HepG2 (cell line): ENCODE data around the gene CUL2. TPM values are rescaled to one million over a fixed set of nuclear protein-coding genes. Genes with fewer than 3 reads are reported as not detected.

ENCODE experiments used
- ATAC-seq: fragments of 200-7000 bp; cut with Tn5 transposase; 3 replicates; pipeline ENCODE4 v1.9.1; 2020; ENCODE audit warnings: mild to moderate bottlenecking, moderate library complexity
- BruUV-seq: library from RNA; stranded (reverse); fragments of 400-500 nt; replicated peaks from 2 replicates; lab custom pipeline; 2021; lab: Mats Ljungman, UMichigan
- CTCF ChIA-PET: fragments of 300-600 bp; formaldehyde crosslinking; extraction: SDS; loops from one replicate; lab custom pipeline; 2021; ENCODE audit warnings: low total read pairs, inconsistent platforms, low intra/inter-chr PET ratio; lab: Yijun Ruan, JAX
- POLR2A ChIA-PET: fragments of 350-600 bp; sonication (Branson Sonifier 250); formaldehyde crosslinking; loops from one replicate; lab custom pipeline; 2020; ENCODE audit warnings: antibody characterized with exemption, inconsistent platforms; lab: Yijun Ruan, JAX
- DNase-seq: peaks from one replicate; pipeline ENCODE4 v3.0.0-alpha.2; 2015; ENCODE audit warnings: low spot score
- FAIRE-seq: peaks from 3 replicates; lab custom pipeline; 2011; peaks lifted over from hg19 to GRCh38; lab: Jason Lieb, UNC
- H2AFZ ChIP-seq: one replicate; pipeline ENCODE4 v1.6.1; 2011; ENCODE audit warnings: low read length, inconsistent platforms
- H3K27ac ChIP-seq: fragments of 300-600 bp; 3 replicates; pipeline ENCODE4 v1.8.0; 2011; ENCODE audit warnings: mixed run types, mild to moderate bottlenecking, mixed read lengths, low read length, inconsistent platforms; ENCODE audit not compliant: insufficient read depth; ENCODE audit errors: extremely low read length
- H3K27me3 ChIP-seq, 2 experiments: fragments of 200-600 bp in 1 of 2; 2 replicates in 1 of 2; 3 replicates in 1 of 2; pipeline versions ENCODE4 v1.6.0 to v1.8.0; 2011; ENCODE audit warnings: low read length in 2 of 2, mild to moderate bottlenecking in 2 of 2, moderate library complexity in 2 of 2, inconsistent platforms in 1 of 2; ENCODE audit not compliant: insufficient read depth in 2 of 2, control insufficient read depth in 1 of 2
- H3K36me3 ChIP-seq, 2 experiments: fragments of 200-600 bp in 1 of 2; replicated peaks in 1 of 2; 2 replicates in 1 of 2; 3 replicates in 1 of 2; pipeline versions ENCODE4 v1.5.1 to v1.8.0; 2011; ENCODE audit warnings: low read length in 2 of 2, inconsistent platforms in 1 of 2; ENCODE audit not compliant: insufficient read depth in 2 of 2, control insufficient read depth in 1 of 2
- H3K4me1 ChIP-seq: 2 replicates; pipeline ENCODE4 v1.5.1; 2012; ENCODE audit warnings: low read length, inconsistent platforms; ENCODE audit not compliant: insufficient read depth
- H3K4me2 ChIP-seq: 2 replicates; pipeline ENCODE4 v1.6.0; 2011; ENCODE audit warnings: low read depth, low read length, inconsistent platforms
- H3K4me3 ChIP-seq, 3 experiments: fragments of 200-600 bp in 1 of 3; sonication (generic), shearing (Covaris generic) in 1 of 3; replicated peaks in 1 of 3; 2 replicates each; pipeline ENCODE4 v1.5.1; 2011 to 2016; ENCODE audit warnings: low read length in 3 of 3, inconsistent platforms in 2 of 3, low read depth in 2 of 3, mild to moderate bottlenecking in 2 of 3, control low read depth in 1 of 3, mixed read lengths in 1 of 3; ENCODE audit not compliant: insufficient read depth in 1 of 3
- H3K79me2 ChIP-seq: one replicate; pipeline ENCODE4 v1.6.1; 2011; ENCODE audit warnings: low read length, inconsistent platforms; ENCODE audit not compliant: insufficient read depth
- H3K9ac ChIP-seq: 2 replicates; pipeline ENCODE4 v1.6.0; 2011; ENCODE audit warnings: mild to moderate bottlenecking, low read depth, low read length, inconsistent platforms; ENCODE audit not compliant: insufficient read depth
- H3K9me3 ChIP-seq: 2 replicates; pipeline ENCODE4 v1.5.1; 2012; ENCODE audit warnings: mild to moderate bottlenecking, low read length
- H4K20me1 ChIP-seq: 2 replicates; pipeline ENCODE4 v1.6.0; 2011; ENCODE audit warnings: inconsistent platforms, mild to moderate bottlenecking, low read length, moderate library complexity; ENCODE audit not compliant: insufficient read depth
- CEBPB ChIP-seq: IDR thresholded peaks from 2 replicates; pipeline ENCODE4 v1.6.1; 2011; ENCODE audit warnings: low read depth, low read length, improper control_type of control experiment, borderline replicate concordance
- GTF3A ChIP-seq: sonication (generic); formaldehyde crosslinking; conservative IDR thresholded peaks from 2 replicates; pipeline ENCODE4 v1.4.0; 2020; ENCODE audit warnings: mild to moderate bottlenecking, missing genetic modification reagents
- SUZ12 ChIP-seq: fragments of 150-350 bp; IDR thresholded peaks from 2 replicates; pipeline ENCODE4 v1.6.1; 2014; ENCODE audit warnings: low read depth, low read length
- ZNF570 ChIP-seq: sonication (generic); formaldehyde crosslinking; IDR thresholded peaks from 2 replicates; pipeline ENCODE4 v1.4.0; 2020; ENCODE audit warnings: mild to moderate bottlenecking, missing genetic modification reagents, borderline replicate concordance
- WGBS: methylation state at CpG from one replicate; pipeline ENCODE4 v1.1.6; 2017; ENCODE audit warnings: low lambda C conversion rate; 5-methylcytosine and 5-hydroxymethylcytosine counted together
- in situ Hi-C: cut with HindIII; loops from 2 replicates; pipeline ENCODE4 v1.10.0; 2017; ENCODE audit warnings: low pct_unique_long_range_greater_than_20kb; ENCODE audit not compliant: extremely low pct_ligation_motif_present
- intact Hi-C: fragments of 100-400 bp; cut with micrococcal nuclease; formaldehyde crosslinking; loops from one replicate; pipeline ENCODE4 v1.10.0; 2022; ENCODE audit not compliant: unreplicated experiment
- polyA plus RNA-seq, 8 experiments: library from polyadenylated mRNA; depleted of rRNA in 3 of 8; stranded (reverse) in 7 of 8; unstranded in 1 of 8; fragments of >200 nt; fragmentation: Illumina TruSeq in 4 of 8; extraction: Trizol in 4 of 8; gene quantifications; 2 replicates each; pipeline versions ENCODE4 v1.2.1 to v1.2.3, GENCODE V29; 2011 to 2016; ENCODE audit warnings: low read depth in 4 of 8, missing spikeins in 1 of 8, mixed read lengths in 1 of 8; ENCODE audit not compliant: insufficient read depth in 1 of 8
- total RNA-seq, 5 experiments: library from RNA; depleted of rRNA; stranded (reverse); fragments of >200 nt; fragmentation: Illumina TruSeq; extraction: Trizol; gene quantifications; 2 replicates each; pipeline ENCODE4 v1.2.3, GENCODE V29; 2016; ENCODE audit warnings: low read depth in 1 of 5
- TF ChIP-seq, protein P1 (sequence below): sonication (generic); formaldehyde crosslinking; IDR thresholded peaks from 2 replicates; pipeline ENCODE4 v1.5.1; 2020; ENCODE audit warnings: mild to moderate bottlenecking, missing genetic modification reagents, moderate library complexity
- TF ChIP-seq, protein P2 (sequence below): sonication (generic); formaldehyde crosslinking; IDR thresholded peaks from 2 replicates; pipeline ENCODE4 v1.5.0; 2020; ENCODE audit warnings: mild to moderate bottlenecking, missing genetic modification reagents
- TF ChIP-seq, protein P3 (sequence below): sonication (generic); formaldehyde crosslinking; IDR thresholded peaks from 2 replicates; pipeline ENCODE4 v1.5.1; 2020; ENCODE audit warnings: mild to moderate bottlenecking, missing genetic modification reagents

The CUL2 gene
- total and polyA plus RNA-seq, 2 of the 13 experiments (the other 11 are each of a cell fraction or from before 2014, with no cell fraction given), result 9.6 to 33.1 TPM

DNA sequence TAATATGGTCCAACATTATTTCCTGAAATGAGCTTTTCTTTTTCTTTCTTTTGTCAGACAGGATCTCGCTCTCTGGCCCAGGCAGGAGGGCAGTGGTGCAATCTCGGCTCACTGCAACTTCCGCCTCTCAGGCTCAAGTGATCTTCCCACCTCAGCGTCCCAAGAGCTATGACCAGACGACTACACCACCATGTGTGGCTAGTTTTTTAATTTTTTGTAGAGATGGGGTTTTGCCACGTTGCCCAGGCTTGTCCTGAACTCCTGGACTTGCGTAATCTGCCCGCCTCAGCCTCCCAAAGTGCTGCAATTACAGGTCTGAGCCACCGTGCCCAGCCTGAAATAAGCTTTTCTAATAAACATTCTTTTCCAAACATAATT is 48.6 kb downstream of the CUL2 start:
- WGBS, result 88% methylated on average over 9 of the region's 9 CpGs
- peak; percentile 48 for TF ChIP-seq CEBPB
- TF ChIP-seq, protein P1, sequence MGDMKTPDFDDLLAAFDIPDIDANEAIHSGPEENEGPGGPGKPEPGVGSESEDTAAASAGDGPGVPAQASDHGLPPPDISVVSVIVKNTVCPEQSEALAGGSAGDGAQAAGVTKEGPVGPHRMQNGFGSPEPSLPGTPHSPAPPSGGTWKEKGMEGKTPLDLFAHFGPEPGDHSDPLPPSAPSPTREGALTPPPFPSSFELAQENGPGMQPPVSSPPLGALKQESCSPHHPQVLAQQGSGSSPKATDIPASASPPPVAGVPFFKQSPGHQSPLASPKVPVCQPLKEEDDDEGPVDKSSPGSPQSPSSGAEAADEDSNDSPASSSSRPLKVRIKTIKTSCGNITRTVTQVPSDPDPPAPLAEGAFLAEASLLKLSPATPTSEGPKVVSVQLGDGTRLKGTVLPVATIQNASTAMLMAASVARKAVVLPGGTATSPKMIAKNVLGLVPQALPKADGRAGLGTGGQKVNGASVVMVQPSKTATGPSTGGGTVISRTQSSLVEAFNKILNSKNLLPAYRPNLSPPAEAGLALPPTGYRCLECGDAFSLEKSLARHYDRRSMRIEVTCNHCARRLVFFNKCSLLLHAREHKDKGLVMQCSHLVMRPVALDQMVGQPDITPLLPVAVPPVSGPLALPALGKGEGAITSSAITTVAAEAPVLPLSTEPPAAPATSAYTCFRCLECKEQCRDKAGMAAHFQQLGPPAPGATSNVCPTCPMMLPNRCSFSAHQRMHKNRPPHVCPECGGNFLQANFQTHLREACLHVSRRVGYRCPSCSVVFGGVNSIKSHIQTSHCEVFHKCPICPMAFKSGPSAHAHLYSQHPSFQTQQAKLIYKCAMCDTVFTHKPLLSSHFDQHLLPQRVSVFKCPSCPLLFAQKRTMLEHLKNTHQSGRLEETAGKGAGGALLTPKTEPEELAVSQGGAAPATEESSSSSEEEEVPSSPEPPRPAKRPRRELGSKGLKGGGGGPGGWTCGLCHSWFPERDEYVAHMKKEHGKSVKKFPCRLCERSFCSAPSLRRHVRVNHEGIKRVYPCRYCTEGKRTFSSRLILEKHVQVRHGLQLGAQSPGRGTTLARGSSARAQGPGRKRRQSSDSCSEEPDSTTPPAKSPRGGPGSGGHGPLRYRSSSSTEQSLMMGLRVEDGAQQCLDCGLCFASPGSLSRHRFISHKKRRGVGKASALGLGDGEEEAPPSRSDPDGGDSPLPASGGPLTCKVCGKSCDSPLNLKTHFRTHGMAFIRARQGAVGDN, result no peak
- in situ Hi-C loops, result no loop called here
- Histone ChIP-seq H2AFZ (no peak overlapping the region), H3K79me2 (no peaks in the 10 kb centered on the region), H3K27ac (no peak overlapping the region), H3K4me2 (no peak overlapping the region), H3K36me3 (peaks cover 11 to 53% of the 10 kb centered on the region in 2 experiments), H3K9me3 (no peaks in the 10 kb centered on the region), H3K9ac (no peak overlapping the region), H3K4me3 (no peak overlapping the region), H4K20me1 (no peaks in the 10 kb centered on the region), H3K4me1 (no peaks in the 10 kb centered on the region), H3K27me3 (no peaks in the 10 kb centered on the region)
- no peak for FAIRE-seq
- POLR2A ChIA-PET, result no interaction called here
- no peak for ATAC-seq
- no peak for DNase-seq
- intact Hi-C loops, result no loop called here
- BruUV-seq, result no TSS peak
- CTCF ChIA-PET, result no interaction called here

DNA sequence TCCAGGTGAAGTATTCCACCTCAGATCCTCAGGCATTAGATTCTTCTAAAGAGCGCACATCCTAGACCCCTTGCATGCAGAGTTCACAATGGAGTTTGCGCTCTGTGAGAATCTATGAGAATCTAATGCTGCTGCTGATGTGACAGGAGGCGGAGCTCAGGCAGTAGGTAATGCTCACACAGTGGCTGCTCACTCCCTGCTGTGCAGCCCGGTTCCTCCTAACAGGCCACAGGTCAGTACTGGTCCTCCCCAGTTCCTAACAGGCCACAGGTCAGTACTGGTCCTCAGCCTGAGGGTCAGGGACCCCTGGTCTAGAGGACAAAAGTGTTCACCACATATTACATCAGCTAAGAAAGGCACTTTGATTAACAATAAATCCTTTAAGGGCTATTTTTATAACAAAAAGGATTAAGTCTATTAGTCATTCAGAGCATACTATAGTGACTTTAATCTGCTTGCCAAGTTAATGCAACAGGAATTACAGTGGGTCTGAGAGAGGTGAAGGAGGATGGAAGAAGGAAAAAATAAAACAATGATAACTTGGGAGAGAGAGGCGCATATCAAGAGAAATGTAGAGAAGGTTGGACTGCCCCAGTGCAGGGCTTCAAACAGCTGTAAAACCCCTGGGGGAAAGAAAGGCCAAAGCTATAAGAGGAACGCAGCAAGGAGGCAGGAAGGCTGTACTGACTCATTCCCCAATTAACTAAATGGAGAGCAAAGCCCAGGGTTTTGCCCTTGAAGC is 49.2 kb downstream of the CUL2 start:
- CTCF ChIA-PET, result no interaction called here
- DNase-seq (no peak), ATAC-seq (0 out of 3 replicates have a peak, but pooled peaks have one; percentile 24), FAIRE-seq (no peak)
- no peaks in the 10 kb centered on the region for H4K20me1 ChIP-seq
- no TSS peak for BruUV-seq
- no peaks in the 10 kb centered on the region for H3K79me2 ChIP-seq
- H2AFZ ChIP-seq, result no peak overlapping the region
- no peaks in the 10 kb centered on the region for H3K4me1 ChIP-seq
- H3K4me3 ChIP-seq, result no peak overlapping the region
- POLR2A ChIA-PET, result no interaction called here
- peaks cover 7 to 50% of the 10 kb centered on the region in 2 experiments for H3K36me3 ChIP-seq
- 98% methylated on average over 6 of the region's 6 CpGs for WGBS
- no peak overlapping the region for H3K9ac ChIP-seq
- no peaks in the 10 kb centered on the region for H3K9me3 ChIP-seq
- H3K4me2 ChIP-seq, result no peak overlapping the region
- H3K27ac ChIP-seq, result no peak overlapping the region
- intact Hi-C loops, result no loop called here
- H3K27me3 ChIP-seq, result no peaks in the 10 kb centered on the region
- in situ Hi-C loops, result no loop called here
- TF ChIP-seq GTF3A (no peak), SUZ12 (no peak), ZNF570 (CRISPR knock-in tag) (no peak)
- TF ChIP-seq, protein P2, sequence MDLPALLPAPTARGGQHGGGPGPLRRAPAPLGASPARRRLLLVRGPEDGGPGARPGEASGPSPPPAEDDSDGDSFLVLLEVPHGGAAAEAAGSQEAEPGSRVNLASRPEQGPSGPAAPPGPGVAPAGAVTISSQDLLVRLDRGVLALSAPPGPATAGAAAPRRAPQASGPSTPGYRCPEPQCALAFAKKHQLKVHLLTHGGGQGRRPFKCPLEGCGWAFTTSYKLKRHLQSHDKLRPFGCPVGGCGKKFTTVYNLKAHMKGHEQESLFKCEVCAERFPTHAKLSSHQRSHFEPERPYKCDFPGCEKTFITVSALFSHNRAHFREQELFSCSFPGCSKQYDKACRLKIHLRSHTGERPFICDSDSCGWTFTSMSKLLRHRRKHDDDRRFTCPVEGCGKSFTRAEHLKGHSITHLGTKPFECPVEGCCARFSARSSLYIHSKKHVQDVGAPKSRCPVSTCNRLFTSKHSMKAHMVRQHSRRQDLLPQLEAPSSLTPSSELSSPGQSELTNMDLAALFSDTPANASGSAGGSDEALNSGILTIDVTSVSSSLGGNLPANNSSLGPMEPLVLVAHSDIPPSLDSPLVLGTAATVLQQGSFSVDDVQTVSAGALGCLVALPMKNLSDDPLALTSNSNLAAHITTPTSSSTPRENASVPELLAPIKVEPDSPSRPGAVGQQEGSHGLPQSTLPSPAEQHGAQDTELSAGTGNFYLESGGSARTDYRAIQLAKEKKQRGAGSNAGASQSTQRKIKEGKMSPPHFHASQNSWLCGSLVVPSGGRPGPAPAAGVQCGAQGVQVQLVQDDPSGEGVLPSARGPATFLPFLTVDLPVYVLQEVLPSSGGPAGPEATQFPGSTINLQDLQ, result no peak
- TF ChIP-seq, protein P3, sequence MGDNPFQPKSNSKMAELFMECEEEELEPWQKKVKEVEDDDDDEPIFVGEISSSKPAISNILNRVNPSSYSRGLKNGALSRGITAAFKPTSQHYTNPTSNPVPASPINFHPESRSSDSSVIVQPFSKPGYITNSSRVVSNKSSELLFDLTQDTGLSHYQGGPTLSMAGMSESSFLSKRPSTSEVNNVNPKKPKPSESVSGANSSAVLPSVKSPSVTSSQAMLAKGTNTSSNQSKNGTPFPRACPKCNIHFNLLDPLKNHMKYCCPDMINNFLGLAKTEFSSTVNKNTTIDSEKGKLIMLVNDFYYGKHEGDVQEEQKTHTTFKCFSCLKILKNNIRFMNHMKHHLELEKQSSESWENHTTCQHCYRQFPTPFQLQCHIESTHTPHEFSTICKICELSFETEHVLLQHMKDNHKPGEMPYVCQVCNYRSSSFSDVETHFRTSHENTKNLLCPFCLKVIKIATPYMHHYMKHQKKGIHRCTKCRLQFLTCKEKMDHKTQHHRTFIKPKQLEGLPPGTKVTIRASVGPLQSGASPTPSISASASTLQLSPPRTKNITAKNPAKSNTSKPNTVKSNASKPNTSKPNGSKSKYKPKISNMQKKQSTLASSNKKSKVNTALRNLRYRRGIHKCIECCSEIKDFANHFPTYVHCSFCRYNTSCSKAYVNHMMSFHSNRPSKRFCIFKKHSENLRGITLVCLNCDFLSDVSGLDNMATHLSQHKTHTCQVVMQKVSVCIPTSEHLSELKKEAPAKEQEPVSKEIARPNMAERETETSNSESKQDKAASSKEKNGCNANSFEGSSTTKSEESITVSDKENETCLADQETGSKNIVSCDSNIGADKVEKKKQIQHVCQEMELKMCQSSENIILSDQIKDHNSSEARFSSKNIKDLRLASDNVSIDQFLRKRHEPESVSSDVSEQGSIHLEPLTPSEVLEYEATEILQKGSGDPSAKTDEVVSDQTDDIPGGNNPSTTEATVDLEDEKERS (CRISPR knock-in tag), result no peak
